Left renal pelvis (tissue), 4 donors: ENCODE measurements around the gene SLC38A1. TPM values are rescaled to one million over a fixed set of nuclear protein-coding genes. Genes with fewer than 3 reads are reported as not detected.

Experiments used
- DNase-seq, 4 donors: peaks; one replicate each; pipeline ENCODE4 v3.0.0-alpha.2; 2013; ENCODE audit warnings: low read depth in 4 of 4, low spot score in 3 of 4
- polyA plus RNA-seq, 4 donors: library from polyadenylated mRNA; unstranded; fragments of 120-200 nt; gene quantifications; one replicate each; pipeline ENCODE4 v1.2.1, GENCODE V29; 2013; ENCODE audit not compliant: insufficient read length in 4 of 4

Gene SLC38A1
- polyA plus RNA-seq, 4 donors: 12.6 to 71.0 (median 66.8) TPM

DNA sequence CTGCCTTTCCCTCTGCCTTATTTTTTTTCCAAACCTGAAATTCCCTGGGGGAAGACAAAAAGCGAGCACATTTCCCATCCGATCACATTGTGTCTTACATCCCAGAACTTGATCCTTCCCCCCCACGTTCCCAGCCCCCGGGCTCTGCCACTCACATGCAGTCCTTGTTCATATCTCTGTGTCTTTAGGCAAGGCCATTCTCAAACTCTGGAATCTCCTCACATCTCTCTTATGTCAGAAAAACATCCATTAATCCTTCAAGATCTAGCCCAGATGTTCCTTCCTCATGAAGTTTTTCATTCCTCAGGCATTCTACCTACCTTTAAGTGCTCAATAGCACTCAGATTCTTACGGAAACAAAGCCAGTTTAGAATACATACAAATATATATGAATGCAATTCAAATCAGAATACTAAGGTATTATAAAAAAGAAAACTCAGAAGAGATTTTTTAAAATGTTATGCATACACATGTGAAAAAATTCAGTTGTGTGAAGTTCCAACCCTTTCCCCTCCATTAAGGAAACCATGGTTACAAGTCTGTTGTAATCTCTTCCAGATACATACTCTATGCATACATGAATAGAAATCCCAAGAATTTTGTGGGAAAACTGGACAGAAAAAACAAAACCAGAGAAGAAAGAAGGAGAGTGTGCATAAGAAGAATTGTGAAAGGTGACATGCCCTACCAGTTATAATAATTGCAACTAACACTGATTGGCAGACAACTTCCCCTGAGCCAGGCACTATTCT, 120.3 kb downstream of the SLC38A1 start:
- DNase-seq: no peak

DNA sequence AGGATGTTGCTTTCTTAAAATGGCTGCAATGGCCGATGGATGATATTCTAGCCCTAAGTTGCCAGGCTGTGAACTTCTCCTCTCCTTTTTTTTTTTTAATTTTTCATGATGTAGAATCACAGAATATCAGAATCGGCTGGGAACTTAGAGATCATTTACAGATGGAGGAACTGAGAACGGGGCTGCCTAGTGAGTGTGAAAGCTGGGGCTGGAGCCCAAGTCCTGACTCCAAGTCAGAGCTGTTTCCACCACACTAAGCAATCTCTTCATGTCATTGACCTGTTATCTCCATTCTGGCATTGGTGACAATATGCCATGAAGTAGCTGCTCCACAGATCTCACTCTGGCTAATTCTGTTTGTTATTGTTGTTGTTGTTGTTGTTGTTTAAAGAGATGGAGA, 121.7 kb downstream of the SLC38A1 start:
- DNase-seq: no peak

GRCh38 chr12:46145881-46146280, 123.0 kb downstream of the SLC38A1 start:
- no peak for DNase-seq

- no peak for DNase-seq
Measured at GRCh38 chr12:46144433-46144832, 124.4 kb downstream of the SLC38A1 start.

DNA sequence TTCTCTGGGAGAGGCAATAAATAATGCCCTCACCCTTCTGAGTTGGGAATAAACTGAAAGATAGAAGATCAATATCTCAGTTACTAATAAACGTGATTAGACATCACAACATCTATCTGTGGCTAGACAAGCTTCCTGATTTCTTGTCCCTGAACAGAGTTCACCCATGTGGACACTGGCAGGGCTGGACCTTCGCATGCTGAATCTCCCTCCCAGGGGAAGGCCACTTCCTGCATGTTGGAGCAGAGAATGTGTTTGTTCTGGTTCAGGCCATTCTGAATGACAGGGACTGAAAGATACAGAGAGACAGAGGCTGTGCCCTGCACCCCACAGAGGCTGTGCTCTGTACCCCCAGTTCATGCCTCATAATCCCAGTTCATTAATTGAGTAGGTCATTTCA, 132.6 kb downstream of the SLC38A1 start:
- no peak for DNase-seq

DNA sequence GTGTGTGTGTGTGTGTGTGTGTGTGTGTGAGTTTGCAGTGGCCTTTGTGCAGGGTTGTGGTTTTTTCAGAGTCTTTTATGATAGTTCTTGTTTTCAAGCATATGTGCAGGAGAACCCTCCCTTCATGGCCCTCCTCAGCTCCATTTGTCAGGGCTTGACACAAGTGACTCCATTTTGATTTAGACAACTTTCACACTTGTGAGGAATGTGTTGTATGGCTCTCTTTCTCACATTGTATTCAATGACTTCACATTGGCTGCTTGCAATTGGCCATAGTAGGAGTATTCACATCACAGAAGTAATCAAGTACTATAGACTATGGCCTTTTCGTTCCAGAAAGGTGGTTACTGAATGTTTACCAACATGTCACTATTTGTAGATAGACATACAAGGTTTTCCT, 133.1 kb downstream of the SLC38A1 start:
- DNase-seq: no peak

- no peak for DNase-seq
Measured at GRCh38 chr12:46134852-46135251, 134.0 kb downstream of the SLC38A1 start.

DNA sequence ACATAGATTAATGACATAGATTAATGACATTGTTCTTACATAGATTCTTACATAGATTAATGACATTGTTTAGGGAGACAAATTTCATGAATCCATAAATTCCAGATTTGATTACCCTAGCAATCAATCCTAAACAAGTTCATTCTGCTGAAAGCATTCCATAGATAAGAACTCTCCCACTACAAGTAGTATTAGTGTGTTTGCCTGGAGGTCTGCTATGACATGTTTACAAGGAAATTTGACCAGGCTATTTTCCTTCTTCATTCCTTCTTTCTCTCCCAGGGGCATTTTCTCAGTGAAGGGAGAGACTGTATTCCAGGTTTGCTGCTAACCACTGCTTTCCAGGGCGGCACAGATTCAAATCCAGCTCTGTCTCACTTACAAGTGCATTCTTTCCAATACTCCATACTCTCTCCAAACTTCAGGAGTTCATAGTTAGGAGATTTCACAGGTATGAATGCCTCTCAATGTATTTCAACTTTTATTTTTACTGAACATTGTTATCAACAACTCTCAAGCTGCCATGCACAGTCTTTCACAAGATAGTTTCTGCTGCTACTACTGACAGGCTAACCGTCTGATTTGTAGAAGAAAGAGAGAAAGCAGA, 134.5 kb downstream of the SLC38A1 start:
- DNase-seq: no peak

GRCh38 chr12:46133751-46134150, 135.1 kb downstream of the SLC38A1 start:
- DNase-seq: no peak

Other genes starting within 250 kb of the SLC38A1 start
- 100 to 1,000 TPM; 180 to 241 (median 226) TPM for gene SLC38A2, start 103.7 kb upstream of the SLC38A1 start, polyA plus RNA-seq